DMS79 (cell line): ENCODE results near the gene DDR2.
"Not testable (repeated sequence)": the region's sequence is repeated elsewhere in the genome, so short reads cannot be mapped to it uniquely, and the experiment has no call there.

ENCODE experiments used
- DNase-seq: peaks from one replicate; lab custom pipeline; 2025; lab: John Stamatoyannopoulos, UW

DDR2 gene

DNA sequence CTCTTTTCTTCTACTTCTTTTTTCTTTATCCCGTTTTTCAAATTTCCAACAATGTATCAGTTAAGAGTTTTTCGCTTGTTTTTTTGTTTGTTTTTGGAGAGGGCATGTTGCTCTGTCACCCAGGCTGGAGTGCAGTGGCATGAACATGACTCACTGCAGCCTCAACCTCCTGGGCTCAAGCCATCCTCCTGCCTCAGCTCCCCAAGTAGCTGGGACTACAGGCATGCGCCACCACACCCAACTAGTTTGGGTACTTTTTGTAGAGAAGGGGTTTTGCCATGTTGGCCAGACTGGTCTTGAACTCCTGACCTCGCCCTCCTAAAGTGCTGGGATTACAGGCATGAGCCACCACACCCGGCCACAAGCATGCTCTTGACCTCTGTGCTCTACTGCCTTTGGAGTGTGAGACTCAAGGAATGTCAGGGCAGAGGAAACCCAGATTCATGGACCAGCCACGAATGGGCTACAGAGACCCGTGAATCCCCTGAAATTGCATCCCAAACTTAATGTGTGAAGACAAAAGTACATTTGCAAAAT is 93.1 kb downstream of the DDR2 start:
- no peak for DNase-seq

DNA sequence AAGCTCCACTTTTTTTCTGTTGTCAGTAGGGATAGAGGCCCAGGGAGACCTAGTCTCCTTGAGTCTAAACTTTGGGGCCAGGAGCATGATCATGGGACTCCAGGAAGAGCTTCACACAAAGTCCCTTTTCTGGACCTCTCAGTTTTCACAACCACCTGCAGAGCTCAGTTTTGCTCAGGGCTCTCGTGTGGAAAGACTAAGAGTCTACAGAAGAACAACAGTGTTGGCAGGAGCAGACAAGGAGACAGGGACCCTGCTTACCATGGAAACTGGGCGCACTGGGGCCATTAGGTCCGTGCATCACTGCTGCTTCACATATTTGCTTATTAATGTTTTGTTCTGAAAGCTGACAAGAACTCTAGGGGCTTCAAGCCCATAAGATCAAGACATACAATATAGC is 94.3 kb downstream of the DDR2 start:
- DNase-seq = no peak

DNA sequence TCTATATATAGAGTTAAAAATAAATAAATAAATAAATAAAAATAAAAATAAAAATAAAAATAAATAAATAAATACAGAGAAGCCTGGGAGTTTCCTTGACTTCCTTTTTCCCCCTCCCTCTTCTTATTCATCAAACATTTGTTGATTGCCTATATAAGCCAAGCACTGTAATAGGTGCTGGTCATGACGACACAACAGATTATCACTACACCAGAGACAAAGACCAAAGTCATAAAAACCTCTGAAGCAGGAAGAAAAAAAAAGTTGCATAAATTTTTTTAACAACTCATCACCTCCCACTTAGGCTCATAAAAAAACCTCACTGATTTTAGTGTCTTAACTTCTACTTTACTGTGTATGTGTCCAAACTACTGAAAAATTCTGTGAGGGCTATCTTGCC is 95.2 kb downstream of the DDR2 start:
- not testable (repeated sequence) for DNase-seq

DNA sequence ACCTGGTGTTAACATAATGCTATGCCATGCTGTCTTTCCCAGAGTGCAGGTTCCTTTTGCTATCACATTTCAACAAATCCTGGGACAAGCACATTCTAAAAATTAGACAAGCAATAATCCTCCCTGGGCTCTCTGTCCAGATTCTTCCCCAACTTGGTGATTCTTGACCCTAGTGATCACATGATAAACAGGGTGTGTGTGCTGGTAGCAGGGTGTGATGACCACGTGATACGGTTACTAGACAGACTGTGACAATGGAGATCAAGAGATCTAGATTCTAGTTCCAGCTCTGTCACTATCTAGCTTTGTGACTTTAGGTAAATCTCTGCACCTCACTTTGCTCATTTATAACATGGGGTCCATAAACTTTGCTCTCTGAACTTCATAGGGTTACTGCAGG is 96.3 kb downstream of the DDR2 start:
- DNase-seq = no peak

DNA sequence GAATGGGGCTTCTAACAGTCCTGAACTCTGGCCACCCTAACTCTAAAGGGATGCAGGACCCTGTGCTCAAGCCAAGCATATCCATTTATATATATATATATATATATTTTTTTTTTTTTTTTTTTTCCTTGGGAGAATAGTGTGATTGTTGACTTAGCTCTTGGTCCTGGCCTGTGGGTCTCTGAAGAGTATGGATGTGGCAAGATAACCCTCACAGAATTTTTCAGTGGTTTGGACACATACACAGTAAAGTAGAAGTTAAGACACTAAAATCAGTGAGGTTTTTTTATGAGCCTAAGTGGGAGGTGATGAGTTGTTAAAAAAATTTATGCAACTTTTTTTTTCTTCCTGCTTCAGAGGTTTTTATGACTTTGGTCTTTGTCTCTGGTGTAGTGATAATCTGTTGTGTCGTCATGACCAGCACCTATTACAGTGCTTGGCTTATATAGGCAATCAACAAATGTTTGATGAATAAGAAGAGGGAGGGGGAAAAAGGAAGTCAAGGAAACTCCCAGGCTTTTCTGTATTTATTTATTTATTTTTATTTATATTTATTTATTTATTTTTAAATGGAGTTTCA is 97.0 kb downstream of the DDR2 start:
- not testable (repeated sequence) for DNase-seq

DNA sequence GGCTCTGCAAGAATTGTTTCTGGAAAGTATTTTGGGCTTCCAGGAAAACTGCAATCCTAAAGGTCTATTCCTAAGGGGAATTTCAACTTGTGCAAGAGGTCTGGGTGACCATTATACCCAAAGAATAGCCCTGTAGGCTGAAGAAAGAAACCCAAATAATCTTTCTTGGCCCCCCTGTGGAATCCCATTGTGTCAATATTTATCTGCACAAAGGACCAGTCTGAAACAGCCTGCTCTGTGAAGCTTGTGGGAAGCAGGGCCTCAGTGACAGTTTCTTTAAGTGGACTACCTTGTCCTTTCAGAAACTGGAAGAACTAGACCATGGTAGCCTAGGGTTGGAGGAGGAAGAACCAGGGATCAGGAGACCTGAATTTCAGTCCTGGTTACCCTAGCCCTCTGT is 99.8 kb downstream of the DDR2 start:
- no peak for DNase-seq

DNA sequence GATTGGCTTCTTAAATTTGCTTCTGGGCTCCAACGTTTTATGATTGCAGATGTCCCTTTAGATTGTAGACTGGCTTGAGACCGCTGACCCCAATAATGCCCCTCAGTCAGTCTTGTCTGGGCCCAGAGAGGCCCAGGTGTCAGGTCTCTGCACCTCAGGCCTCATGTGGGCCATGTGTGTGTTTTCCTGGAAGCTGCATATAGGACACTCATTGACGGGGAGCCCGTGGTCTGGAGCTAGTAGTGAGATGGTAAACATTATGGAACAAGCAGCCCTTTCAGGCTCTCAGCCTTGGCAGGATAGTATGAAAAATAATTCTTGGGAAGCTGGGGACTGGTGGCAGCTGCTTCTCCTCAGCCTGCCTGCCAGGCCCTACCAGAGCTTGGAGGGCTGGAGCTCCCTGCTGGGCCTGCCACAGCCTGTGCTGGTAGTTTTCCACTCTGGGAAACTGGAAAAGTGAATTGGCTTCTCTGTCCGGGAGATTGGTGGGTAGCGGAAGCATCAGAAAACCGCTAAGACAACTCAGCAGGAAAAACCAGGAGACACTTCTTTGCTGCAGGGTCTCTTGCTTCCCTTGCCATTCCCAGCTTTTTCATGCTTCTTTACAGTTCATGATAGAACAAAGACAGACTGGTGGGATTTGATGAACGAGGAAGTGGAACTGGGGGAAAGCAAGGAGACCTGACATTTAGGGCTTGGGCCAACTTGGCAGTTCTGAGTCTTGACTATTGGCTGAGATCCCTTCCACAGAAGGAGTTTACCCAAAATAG is 100.5 kb downstream of the DDR2 start:
- no peak for DNase-seq

DNA sequence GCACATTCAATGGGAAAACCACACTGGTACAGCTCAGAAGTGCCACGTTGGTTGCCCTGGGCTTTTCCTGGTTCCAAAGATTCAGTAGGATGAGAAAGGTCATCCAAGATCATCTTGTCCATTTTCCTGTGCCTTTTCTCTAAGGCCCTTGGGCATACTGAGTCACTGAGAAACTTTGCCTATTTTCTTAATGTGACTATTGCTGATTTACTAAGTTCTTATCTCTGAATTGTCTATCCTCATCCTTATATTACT is 101.0 kb downstream of the DDR2 start:
- no peak for DNase-seq

DNA sequence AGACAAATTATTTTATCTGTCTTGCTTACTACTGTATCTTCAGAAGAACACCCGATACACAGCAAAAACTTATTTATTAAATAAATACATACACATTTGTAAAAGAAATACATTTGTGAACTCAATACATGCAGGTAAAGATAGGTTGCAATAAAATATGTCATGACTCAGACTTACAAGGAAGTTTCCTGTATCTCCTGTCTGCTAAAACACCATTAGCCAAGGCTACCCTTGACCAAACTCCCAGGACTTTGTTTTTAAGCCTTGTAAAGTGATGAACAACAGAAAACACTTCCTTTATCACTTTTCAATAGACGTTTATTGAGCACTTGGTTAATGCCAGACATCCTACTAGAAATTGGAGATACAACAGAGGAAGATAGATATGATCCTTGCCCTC is 101.8 kb downstream of the DDR2 start:
- no peak for DNase-seq

DNA sequence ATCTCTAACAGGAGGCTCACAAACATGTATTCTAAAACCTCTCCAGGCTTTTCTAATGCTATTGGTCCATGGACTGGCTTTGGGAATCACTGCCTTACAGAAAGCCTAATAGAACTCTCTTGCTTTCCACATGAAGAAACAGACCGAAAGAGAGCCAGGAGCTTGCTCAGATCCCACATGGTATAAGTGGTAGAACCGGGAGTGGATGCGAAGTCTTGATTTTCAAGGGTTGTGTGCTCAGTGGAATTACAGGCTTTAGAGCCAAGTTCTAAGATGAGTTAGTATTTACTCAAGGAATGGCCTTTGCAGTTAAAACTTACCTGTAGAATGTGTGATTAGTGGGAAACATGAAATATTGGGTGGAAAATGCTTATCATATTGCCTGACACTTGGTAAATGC is 103.9 kb downstream of the DDR2 start:
- no peak for DNase-seq

DNA sequence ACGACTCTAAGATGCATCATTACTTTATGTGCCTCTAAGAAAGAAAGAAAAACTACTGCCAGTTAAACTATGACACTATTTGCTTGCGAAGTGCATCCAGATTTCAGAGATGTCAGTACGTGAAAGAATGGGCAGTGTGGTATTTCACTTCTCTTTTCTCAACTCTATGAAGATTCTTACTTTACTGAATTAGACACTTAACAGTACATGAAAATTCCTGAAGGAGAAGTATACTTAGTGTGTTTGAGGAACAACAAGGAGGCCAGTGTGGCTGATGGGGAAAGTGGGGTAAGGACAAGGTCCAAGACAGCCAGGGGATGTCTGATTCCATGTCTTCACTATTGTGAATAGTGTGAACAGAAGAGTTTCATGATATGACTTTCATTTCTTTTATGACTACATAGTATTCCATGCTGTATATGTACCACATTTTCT is 104.4 kb downstream of the DDR2 start:
- DNase-seq = no peak

DNA sequence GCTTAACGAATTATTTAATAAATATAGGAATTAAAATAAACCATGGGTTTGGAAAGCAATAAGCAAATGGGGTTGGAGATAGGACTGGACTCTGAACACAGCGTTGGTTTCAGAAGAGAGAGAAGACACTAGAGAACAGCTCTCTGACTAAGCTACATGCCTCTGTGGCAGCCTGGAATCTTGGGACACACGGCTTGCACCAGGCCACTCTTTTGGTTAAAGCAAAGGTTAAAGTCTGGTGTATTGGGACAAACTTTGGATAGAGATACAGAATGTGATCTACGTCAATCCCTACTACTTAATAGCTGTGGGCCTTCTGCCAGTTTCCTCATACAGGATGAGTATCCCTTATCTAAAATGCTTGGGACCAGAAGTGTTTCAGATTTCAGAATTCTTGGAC is 108.5 kb downstream of the DDR2 start:
- no peak for DNase-seq

DNA sequence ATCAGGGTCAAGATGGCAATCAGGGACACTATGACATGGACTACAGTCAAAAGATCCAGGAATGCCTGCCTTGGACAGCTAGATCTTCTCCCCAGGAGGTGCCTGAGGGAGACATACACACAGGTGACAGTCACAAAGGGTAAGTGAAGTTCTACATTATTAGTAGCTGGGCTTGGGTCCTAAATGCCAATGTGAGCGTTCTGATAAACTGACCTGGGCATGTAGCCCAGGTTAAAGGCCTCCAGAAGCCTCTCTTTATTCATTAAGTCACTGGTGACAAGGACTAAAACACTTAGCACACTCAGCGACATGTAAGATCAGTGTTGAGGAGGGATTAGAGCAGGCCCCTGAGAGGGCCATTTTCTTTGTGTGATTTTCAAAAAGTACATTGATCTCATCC is 109.3 kb downstream of the DDR2 start:
- DNase-seq = no peak

DNA sequence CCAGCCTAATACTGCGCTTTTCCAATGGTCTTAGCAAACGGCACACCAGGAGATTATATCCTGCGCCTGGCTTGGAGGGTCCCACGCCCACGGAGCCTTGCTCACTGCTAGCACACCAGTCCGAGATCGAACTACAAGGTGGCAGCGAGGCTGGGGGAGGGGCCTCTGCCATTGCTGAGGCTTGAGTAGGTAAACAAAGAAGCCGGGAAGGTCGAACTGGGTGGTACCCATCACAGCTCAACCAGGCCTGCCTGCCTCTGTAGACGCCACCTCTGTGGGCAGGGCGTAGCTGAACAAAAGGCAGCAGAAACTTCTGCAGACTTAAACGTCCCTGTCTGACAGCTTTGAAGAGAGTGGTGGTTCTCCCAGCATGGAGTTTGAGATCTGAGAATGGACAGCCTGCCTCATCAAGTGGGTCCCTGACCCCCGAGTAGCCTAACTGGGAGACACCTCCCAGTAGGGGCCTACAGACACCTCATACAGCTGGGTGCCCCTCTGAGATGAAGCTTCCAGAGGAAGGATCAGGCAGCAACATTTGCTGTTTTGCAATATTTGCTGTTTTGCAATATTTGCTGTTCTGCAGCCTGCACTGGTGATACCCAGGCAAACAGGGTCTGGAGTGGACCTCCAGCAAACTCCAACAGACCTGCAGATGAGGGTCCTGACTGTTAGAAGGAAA is 114.1 kb downstream of the DDR2 start:
- not testable (repeated sequence) for DNase-seq

DNA sequence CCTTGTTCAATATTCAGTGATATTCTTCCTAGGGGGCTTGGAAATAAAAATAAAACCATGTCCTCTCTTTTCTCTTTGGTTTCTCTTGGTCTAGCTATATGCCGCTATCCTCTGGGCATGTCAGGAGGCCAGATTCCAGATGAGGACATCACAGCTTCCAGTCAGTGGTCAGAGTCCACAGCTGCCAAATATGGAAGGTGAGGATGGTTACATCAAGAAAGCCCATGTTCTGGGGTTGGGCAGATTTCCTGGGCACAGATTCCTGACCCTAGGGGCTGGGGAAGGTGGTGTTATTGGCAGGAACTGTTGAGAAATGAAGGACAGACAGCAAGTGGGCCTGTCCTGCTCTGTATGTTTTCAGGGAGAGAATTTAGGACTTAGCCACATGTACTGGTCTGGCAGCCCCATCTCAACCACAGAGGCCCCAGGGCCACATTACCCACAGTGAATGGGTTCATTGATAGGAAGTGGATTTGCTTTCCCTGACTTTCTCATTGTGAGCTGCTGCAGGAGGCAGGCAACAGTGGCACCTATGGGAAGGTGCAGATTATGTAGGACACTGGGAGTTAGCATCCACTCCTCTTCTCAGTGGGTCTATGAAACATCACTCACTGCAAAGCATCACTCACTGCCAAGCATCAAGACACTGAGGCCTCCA is 120.9 kb downstream of the DDR2 start:
- DNase-seq = no peak

DNA sequence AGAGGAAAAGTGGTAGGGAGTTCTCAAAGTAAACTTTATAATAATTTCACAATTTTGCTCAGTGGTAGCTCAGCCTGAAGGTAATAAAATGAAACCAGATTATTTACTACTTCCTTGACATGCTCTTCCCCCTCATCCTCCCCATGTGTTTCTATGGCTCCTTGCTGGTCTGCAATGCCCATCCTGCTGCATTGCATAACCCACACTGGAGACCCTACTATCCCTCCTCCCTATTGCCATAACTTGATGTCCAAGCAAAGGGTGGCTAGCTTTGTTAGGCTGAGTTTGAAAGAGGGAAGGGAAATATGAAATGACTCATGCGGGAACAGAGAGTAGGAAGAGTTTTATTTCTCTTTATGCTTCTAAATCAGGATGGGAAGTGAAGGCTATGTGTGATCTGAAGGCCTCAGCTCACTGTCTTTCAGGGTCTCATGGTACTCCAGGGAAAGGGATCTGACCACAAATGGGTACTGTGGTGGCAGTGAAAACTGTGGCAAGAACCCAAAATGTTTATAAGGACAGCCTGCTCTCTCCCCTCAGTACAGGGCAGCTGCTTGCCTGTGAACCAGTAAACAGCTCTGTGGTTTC is 121.8 kb downstream of the DDR2 start:
- DNase-seq = no peak

DNA sequence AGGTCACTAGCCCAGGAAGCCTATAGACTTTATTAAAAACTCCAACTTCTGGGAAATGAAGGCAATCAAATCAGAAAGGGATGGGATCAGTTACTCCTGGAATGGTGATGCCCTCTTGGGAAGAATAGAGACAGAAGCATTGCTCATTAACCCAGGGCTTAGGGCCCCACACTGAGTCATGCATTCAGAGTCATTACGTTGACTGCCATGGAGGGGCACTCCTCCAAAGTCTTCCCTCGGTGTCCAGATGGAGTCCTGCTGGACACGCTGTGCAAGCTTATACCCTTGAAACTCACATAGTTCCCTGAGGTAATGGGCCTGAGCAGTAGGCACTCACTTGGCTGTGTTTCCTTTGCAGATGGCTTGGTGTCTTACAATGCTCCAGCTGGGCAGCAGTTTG is 123.0 kb downstream of the DDR2 start:
- no peak for DNase-seq

DNA sequence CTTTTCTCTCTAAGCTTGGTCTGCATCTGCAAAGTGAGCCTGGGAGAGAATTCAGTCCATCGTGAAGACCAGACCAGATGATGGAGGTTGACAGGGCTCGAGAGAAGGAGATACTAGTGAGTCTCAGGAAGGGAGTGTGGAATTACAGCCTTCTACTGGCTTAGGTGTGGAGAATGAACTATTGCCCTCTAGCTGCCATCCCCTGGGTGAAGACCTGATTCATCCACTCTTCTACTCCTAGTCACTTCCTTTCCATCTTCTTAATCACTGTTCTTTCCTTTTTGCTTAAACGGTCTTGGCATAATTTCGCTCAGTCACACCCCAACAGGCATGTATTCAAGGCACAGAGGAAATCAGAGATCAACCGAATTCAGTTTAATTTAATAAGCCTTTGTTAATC is 124.3 kb downstream of the DDR2 start:
- DNase-seq = no peak

DNA sequence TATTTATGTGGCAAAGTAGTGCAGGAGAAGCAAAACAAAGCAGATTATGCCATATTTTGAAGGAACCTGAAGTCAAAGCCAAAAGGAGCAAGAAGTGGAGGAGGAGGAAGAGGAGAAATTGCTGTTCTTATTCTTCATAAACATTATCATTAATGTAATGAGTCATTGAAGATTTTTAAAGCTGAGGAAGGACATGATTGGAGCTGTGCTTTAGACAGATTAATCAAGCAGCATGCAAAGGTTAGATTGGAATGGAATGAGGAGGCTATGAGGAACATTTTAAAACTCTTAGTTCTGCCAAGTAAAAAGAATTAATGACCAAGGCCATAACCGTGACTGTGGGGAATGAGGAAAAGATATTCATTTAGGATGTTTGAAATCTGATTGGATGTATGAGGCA is 125.2 kb downstream of the DDR2 start:
- no peak for DNase-seq

DNA sequence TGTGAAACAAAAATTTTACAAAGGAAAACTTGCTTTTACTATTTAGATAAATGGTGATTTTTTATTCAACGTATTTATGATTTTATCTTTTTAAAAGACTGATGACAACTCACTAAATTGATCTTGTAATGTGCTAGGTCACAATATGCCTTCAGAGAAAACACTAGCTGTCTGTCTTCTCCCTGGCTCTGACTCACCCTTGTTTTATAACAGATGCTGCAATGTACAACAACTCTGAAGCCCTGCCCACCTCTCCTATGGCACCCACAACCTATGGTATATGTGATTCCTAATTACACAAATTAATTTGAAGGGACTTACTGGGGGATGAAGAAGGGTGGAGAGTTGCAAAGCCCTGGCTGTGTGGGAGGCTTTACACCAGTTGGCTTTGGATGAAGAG is 133.5 kb downstream of the DDR2 start:
- no peak for DNase-seq

DNA sequence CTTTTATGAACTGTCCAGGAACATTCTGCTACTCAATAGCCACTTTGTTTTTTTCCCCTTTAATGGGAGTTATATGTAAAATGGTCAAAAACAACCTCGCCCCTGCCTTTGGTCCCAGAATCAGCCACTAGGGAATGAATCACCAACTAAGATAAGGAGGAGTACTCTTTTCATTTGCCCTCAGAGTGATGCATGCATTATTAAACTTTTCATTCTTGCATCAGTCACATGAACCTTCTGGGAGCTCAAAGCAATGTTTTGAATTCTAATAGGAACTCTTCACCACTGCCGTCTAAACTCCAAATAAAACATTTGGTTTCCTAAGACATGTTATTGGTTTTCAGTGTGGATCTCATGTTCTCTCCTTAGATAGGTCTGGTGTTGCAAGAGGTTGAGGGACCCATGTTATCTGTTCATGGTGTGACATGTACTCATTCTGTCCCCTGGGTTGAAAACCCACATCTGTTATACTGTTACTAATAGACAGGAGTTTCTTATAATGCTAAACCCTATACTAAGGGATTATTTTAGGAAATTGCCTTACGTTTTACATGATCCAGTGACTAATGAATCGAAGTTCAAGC is 140.4 kb downstream of the DDR2 start:
- no peak for DNase-seq

DNA sequence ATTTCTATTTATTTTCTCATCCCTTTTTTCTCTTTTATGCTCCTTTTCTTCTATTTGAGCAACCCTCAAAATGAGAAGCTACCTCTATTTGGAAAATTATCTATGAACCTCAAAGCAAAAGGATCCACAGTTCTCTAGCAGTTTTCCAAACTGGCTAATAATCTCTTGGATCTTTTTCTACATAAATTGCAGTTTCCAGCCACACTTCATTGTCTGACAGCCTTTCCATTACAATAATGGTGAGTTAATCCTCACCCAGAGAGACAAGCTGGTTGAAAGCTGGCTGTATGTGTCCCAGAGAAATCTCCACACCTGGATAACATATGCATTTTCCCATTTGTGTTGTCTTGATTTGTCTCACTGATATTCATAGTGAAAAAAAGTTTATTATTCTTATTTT is 141.7 kb downstream of the DDR2 start:
- DNase-seq = no peak
